GM13976 (cell line): Measurements from ENCODE around the gene TBX3.

Experiments
- DNase-seq: peaks from one replicate; pipeline ENCODE4 v3.0.0; 2012; ENCODE audit warnings: low spot score
- CTCF ChIP-seq: IDR thresholded peaks from 2 replicates; pipeline ENCODE4 v1.5.1; 2012; ENCODE audit warnings: borderline replicate concordance, mild to moderate bottlenecking; ENCODE audit not compliant: insufficient read depth; ENCODE audit errors: extremely low read depth, missing control alignments, control extremely low read depth
- in situ Hi-C: fragments of 300-500 bp; cut with MboI; formaldehyde crosslinking; loops from one replicate; pipeline ENCODE4 v1.12.0; 2022; ENCODE audit warnings: low sequenced_read_pairs, mixed read lengths, inconsistent platforms; ENCODE audit not compliant: unreplicated experiment

TBX3 gene

GRCh38 chr12:114692186-114693058, 8.4 kb upstream of the TBX3 start:
- no peak for DNase-seq
- in situ Hi-C loops: no loop called here
- no peak for TF ChIP-seq CTCF

GRCh38 chr12:114691763-114692185, 7.8 kb upstream of the TBX3 start:
- no peak for TF ChIP-seq CTCF
- in situ Hi-C loops: no loop called here
- DNase-seq: no peak

- in situ Hi-C loops: no loop called here
- TF ChIP-seq CTCF: no peak
- no peak for DNase-seq
These were observed 7.2 kb upstream of the TBX3 start for GRCh38 chr12:114691196-114691595.

- in situ Hi-C loops: no loop called here
- no peak for TF ChIP-seq CTCF
- no peak for DNase-seq
These were observed 6.5 kb upstream of the TBX3 start for GRCh38 chr12:114690267-114691135.

GRCh38 chr12:114689075-114689994, 5.4 kb upstream of the TBX3 start:
- no peak for TF ChIP-seq CTCF
- in situ Hi-C loops: no loop called here
- no peak for DNase-seq
